Thyroid gland (tissue), 4 donors: ENCODE data around the gene MAPKAPK2.

Source experiments
- POLR2A ChIP-seq, 2 donors: fragments of 450-650 bp; IDR thresholded peaks; one replicate each; pipeline ENCODE4 v1.6.1; 2017; ENCODE audit warnings: antibody characterized with exemption in 2 of 2, mild to moderate bottlenecking in 2 of 2, moderate library complexity in 1 of 2
- TF ChIP-seq, protein P1 (sequence below), 6 experiments: fragments of 200-600 bp in 3 of 6; fragments of 450-650 bp in 3 of 6; sonication (generic) in 3 of 6; IDR thresholded peaks; one replicate each; pipeline ENCODE4 v1.5.1; 2016 to 2019; ENCODE audit warnings: antibody characterized with exemption in 6 of 6, mild to moderate bottlenecking in 2 of 6, inconsistent platforms in 1 of 6, moderate library complexity in 1 of 6

DNA sequence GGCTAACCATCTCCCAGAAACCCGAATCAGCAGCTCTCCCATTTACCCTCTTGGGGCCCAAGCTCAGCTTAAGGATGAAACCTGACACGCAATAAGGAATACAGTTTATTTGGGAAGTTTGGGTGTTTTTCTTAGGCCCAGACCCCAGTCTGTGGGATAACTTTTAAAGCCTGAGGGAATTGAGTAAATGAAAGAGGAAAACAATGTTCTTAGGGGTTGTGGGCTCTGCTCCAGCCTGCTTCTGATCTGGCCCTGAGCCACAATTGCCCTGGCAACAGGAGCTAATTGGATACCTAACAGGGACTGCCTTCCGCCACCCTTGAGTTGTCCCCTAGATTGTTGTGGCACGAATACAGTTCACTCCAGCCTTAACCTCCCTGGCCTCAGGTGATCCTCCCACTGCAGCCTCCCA is 29.2 kb upstream of the MAPKAPK2 start:
- TF ChIP-seq, protein P1, sequence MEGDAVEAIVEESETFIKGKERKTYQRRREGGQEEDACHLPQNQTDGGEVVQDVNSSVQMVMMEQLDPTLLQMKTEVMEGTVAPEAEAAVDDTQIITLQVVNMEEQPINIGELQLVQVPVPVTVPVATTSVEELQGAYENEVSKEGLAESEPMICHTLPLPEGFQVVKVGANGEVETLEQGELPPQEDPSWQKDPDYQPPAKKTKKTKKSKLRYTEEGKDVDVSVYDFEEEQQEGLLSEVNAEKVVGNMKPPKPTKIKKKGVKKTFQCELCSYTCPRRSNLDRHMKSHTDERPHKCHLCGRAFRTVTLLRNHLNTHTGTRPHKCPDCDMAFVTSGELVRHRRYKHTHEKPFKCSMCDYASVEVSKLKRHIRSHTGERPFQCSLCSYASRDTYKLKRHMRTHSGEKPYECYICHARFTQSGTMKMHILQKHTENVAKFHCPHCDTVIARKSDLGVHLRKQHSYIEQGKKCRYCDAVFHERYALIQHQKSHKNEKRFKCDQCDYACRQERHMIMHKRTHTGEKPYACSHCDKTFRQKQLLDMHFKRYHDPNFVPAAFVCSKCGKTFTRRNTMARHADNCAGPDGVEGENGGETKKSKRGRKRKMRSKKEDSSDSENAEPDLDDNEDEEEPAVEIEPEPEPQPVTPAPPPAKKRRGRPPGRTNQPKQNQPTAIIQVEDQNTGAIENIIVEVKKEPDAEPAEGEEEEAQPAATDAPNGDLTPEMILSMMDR (IDR thresholded peaks at IDR 0.05) = no peak
- no peak for TF ChIP-seq POLR2A (IDR thresholded peaks at IDR 0.05)
